HCT116 (cell line): ENCODE data around the gene KTI12.

Experiments used
- ATF3 ChIP-seq: IDR thresholded peaks from 2 replicates; pipeline ENCODE4 v1.6.1; 2012
- CEBPB ChIP-seq: IDR thresholded peaks from 2 replicates; pipeline ENCODE4 v1.6.1; 2012; ENCODE audit warnings: low read depth
- CTCF ChIP-seq, 3 experiments: fragments of 200-600 bp in 1 of 3; sonication (generic) in 1 of 3; IDR thresholded peaks in 2 of 3; conservative IDR thresholded peaks in 1 of 3; 2 replicates each; pipeline ENCODE4 v1.5.1; 2012 to 2017; ENCODE audit warnings: low read depth in 2 of 3, low read length in 2 of 3, antibody characterized with exemption in 1 of 3, borderline replicate concordance in 1 of 3, control low read depth in 1 of 3, mild to moderate bottlenecking in 1 of 3, mixed read lengths in 1 of 3, mixed run types in 1 of 3, moderate library complexity in 1 of 3; ENCODE audit not compliant: insufficient read depth in 1 of 3
- EGR1 ChIP-seq: IDR thresholded peaks from 2 replicates; pipeline ENCODE4 v1.6.1; 2012; ENCODE audit warnings: low read depth
- EZH2 ChIP-seq: fragments of 200-600 bp; sonication (generic); IDR thresholded peaks from 2 replicates; pipeline ENCODE4 v1.6.1; 2017; ENCODE audit warnings: antibody characterized with exemption, mixed run types
- EZH2phosphoT487 ChIP-seq: fragments of 200-600 bp; IDR thresholded peaks from 2 replicates; pipeline ENCODE4 v1.6.1; 2018; ENCODE audit warnings: antibody characterized with exemption, borderline replicate concordance
- MAX ChIP-seq: IDR thresholded peaks from 2 replicates; pipeline ENCODE4 v1.6.1; 2012
- POLR2A ChIP-seq: IDR thresholded peaks from 2 replicates; pipeline ENCODE4 v1.7.0; 2011; ENCODE audit warnings: borderline replicate concordance; ENCODE audit not compliant: insufficient read depth, insufficient read length; ENCODE audit errors: extremely low read depth
- POLR2AphosphoS5 ChIP-seq: IDR thresholded peaks from 2 replicates; pipeline ENCODE4 v1.6.1; 2011; ENCODE audit warnings: mild to moderate bottlenecking, low read depth, low read length, moderate library complexity
- SIN3A ChIP-seq: IDR thresholded peaks from 2 replicates; pipeline ENCODE4 v1.6.1; 2012; ENCODE audit warnings: low read depth
- SP1 ChIP-seq: IDR thresholded peaks from 2 replicates; pipeline ENCODE4 v1.6.1; 2012; ENCODE audit warnings: low read depth

GRCh38 chr1:52057255-52057654 lies 23.6 kb upstream of the KTI12 start:
- TF ChIP-seq CTCF (IDR thresholded peaks at IDR 0.05 in 2 of 3, conservative IDR thresholded peaks at IDR 0.05 in 1 of 3; ENCODE audit: borderline replicate concordance in 1 of 3, insufficient read depth in 1 of 3, low read depth in 2 of 3, low read length in 2 of 3) = no peak
- no peak for TF ChIP-seq MAX
- TF ChIP-seq POLR2A = no peak
- no peak for TF ChIP-seq SP1
- TF ChIP-seq SIN3A = no peak
- TF ChIP-seq POLR2AphosphoS5 = no peak
- TF ChIP-seq EZH2 = no peak
- no peak for TF ChIP-seq ATF3
- TF ChIP-seq EZH2phosphoT487 = no peak
- no peak for TF ChIP-seq EGR1
- no peak for TF ChIP-seq CEBPB
